ENCODE results near the gene GRIK2. TPM values are rescaled to one million over a fixed set of nuclear protein-coding genes. Genes with fewer than 3 reads are reported as not detected.

The GRIK2 gene
- total RNA-seq, 1 experiment from 2014 or later, result 6.6 TPM

- no peak for TF ChIP-seq TCF7L2 (IDR thresholded peaks at IDR 0.05; ENCODE audit: low read depth, low read length)
- no peak for TF ChIP-seq REST (IDR thresholded peaks at IDR 0.05; ENCODE audit: insufficient read depth in 1 of 2, low read depth in 2 of 2, low read length in 1 of 2)
- no peak for TF ChIP-seq SIN3A (IDR thresholded peaks at IDR 0.05; ENCODE audit: borderline replicate concordance, insufficient read depth, low read depth, low read length)
- no peak for TF ChIP-seq POLR2AphosphoS5 (IDR thresholded peaks at IDR 0.05; ENCODE audit: low read depth, low read length)
- no peak for TF ChIP-seq CTCF (IDR thresholded peaks at IDR 0.05)
- ChIA-PET POLR2A (no interaction called here), CTCF (no interaction called here)
- BruUV-seq (replicated peaks), result no TSS peak
- intact Hi-C loops (cut with micrococcal nuclease; ENCODE audit: unreplicated experiment), result no loop called here
- in situ Hi-C loops (cut with HindIII; ENCODE audit: low pct_unique_long_range_greater_than_20kb, low sequenced_read_pairs), result no loop called here
- Histone ChIP-seq H3K27me3 (ENCODE audit: control insufficient read depth, insufficient read depth, low read length) (no peaks in the 10 kb centered on the region), H3K36me3 (ENCODE audit: control insufficient read depth, insufficient read depth, low read length) (no peaks in the 10 kb centered on the region), H3K9me3 (ENCODE audit: control insufficient read depth, insufficient read depth, low read depth, low read length) (no peaks in the 10 kb centered on the region), H3K4me3 (ENCODE audit: low read depth in 2 of 2, low read length in 2 of 2) (no peak overlapping the region), H3K4me1 (ENCODE audit: control insufficient read depth, insufficient read depth, low read length) (no peaks in the 10 kb centered on the region), H3K27ac (ENCODE audit: low read length) (no peak overlapping the region)
- ATAC-seq (no peak), DNase-seq (ENCODE audit: low read depth, low spot score) (no peak)
Measured at GRCh38 chr6:102115911-102116310, 722.4 kb downstream of the GRIK2 start.

- intact Hi-C loops (cut with micrococcal nuclease; ENCODE audit: unreplicated experiment) (no loop called here), in situ Hi-C loops (cut with HindIII; ENCODE audit: low pct_unique_long_range_greater_than_20kb, low sequenced_read_pairs) (no loop called here)
- DNase-seq (ENCODE audit: low read depth, low spot score), result no peak
- ATAC-seq, result no peak
- Histone ChIP-seq H3K4me3 (ENCODE audit: low read depth in 2 of 2, low read length in 2 of 2) (no peak overlapping the region), H3K9me3 (ENCODE audit: control insufficient read depth, insufficient read depth, low read depth, low read length) (no peaks in the 10 kb centered on the region), H3K4me1 (ENCODE audit: control insufficient read depth, insufficient read depth, low read length) (no peaks in the 10 kb centered on the region), H3K27me3 (ENCODE audit: control insufficient read depth, insufficient read depth, low read length) (no peaks in the 10 kb centered on the region), H3K27ac (ENCODE audit: low read length) (no peak overlapping the region), H3K36me3 (ENCODE audit: control insufficient read depth, insufficient read depth, low read length) (no peaks in the 10 kb centered on the region)
- BruUV-seq (replicated peaks), result no TSS peak
- CTCF ChIA-PET, result no interaction called here
- no peak for TF ChIP-seq CTCF (IDR thresholded peaks at IDR 0.05)
- TF ChIP-seq POLR2AphosphoS5 (IDR thresholded peaks at IDR 0.05; ENCODE audit: low read depth, low read length), result no peak
- no peak for TF ChIP-seq REST (IDR thresholded peaks at IDR 0.05; ENCODE audit: insufficient read depth in 1 of 2, low read depth in 2 of 2, low read length in 1 of 2)
- no peak for TF ChIP-seq TCF7L2 (IDR thresholded peaks at IDR 0.05; ENCODE audit: low read depth, low read length)
- no peak for TF ChIP-seq SIN3A (IDR thresholded peaks at IDR 0.05; ENCODE audit: borderline replicate concordance, insufficient read depth, low read depth, low read length)
- POLR2A ChIA-PET, result no interaction called here
Measured at GRCh38 chr6:102118034-102118433, 724.5 kb downstream of the GRIK2 start.
